HG02970 (cell line): Measurements from ENCODE around the gene CDH4.

ENCODE experiments used
- ATAC-seq: cut with Tn5 transposase; IDR thresholded peaks from one replicate; pipeline ENCODE4 v1.9.1; 2021; ENCODE audit warnings: mild to moderate bottlenecking, moderate library complexity, moderate number of reproducible peaks; ENCODE audit not compliant: unreplicated experiment, low FRiP score

The CDH4 gene

GRCh38 chr20:61562897-61563504, 310.9 kb downstream of the CDH4 start:
- no peak for ATAC-seq

- no peak for ATAC-seq
These were observed 312.6 kb downstream of the CDH4 start for GRCh38 chr20:61564628-61565027.

GRCh38 chr20:61565791-61566190, 313.7 kb downstream of the CDH4 start:
- ATAC-seq: no peak

GRCh38 chr20:61566691-61567090, 314.6 kb downstream of the CDH4 start:
- no peak for ATAC-seq

- no peak for ATAC-seq
These were observed 315.1 kb downstream of the CDH4 start for GRCh38 chr20:61567204-61567603.

- no peak for ATAC-seq
These were observed 317.8 kb downstream of the CDH4 start for GRCh38 chr20:61569825-61570224.

GRCh38 chr20:61570646-61571195, 318.7 kb downstream of the CDH4 start:
- no peak for ATAC-seq

GRCh38 chr20:61571221-61571620, 319.2 kb downstream of the CDH4 start:
- ATAC-seq: no peak

GRCh38 chr20:61571916-61572711, 320.1 kb downstream of the CDH4 start:
- ATAC-seq: no peak

- ATAC-seq: no peak
These were observed 320.7 kb downstream of the CDH4 start for GRCh38 chr20:61572789-61573188.

- ATAC-seq: no peak
These were observed 321.6 kb downstream of the CDH4 start for GRCh38 chr20:61573415-61574305.

GRCh38 chr20:61575151-61575937, 323.3 kb downstream of the CDH4 start:
- ATAC-seq: no peak

- no peak for ATAC-seq
These were observed 324.3 kb downstream of the CDH4 start for GRCh38 chr20:61576372-61576771.

GRCh38 chr20:61577065-61577464, 325.0 kb downstream of the CDH4 start:
- ATAC-seq: no peak

- no peak for ATAC-seq
These were observed 327.8 kb downstream of the CDH4 start for GRCh38 chr20:61579908-61580307.

GRCh38 chr20:61580958-61581824, 329.1 kb downstream of the CDH4 start:
- ATAC-seq: no peak

GRCh38 chr20:61581825-61582188, 329.7 kb downstream of the CDH4 start:
- ATAC-seq: no peak

GRCh38 chr20:61582196-61582923, 330.3 kb downstream of the CDH4 start:
- no peak for ATAC-seq

GRCh38 chr20:61583356-61583755, 331.3 kb downstream of the CDH4 start:
- no peak for ATAC-seq
